ENCODE measurements around the gene TP53BP2.

Gene TP53BP2

GRCh38 chr1:223732993-223733798 lies 112.6 kb downstream of the TP53BP2 start:
- DNase-seq (ENCODE audit: low read depth): no peak
- TF ChIP-seq CTCF (IDR thresholded peaks at IDR 0.05; ENCODE audit: control insufficient read depth, extremely low read depth, insufficient read depth): no peak
- no peak overlapping the region for H3K4me3 ChIP-seq (ENCODE audit: low read depth, low read length)

GRCh38 chr1:223731133-223731770 lies 114.5 kb downstream of the TP53BP2 start:
- no peak for DNase-seq (ENCODE audit: low read depth)
- no peak for TF ChIP-seq CTCF (IDR thresholded peaks at IDR 0.05; ENCODE audit: control insufficient read depth, extremely low read depth, insufficient read depth)
- no peak overlapping the region for H3K4me3 ChIP-seq (ENCODE audit: low read depth, low read length)

DNA sequence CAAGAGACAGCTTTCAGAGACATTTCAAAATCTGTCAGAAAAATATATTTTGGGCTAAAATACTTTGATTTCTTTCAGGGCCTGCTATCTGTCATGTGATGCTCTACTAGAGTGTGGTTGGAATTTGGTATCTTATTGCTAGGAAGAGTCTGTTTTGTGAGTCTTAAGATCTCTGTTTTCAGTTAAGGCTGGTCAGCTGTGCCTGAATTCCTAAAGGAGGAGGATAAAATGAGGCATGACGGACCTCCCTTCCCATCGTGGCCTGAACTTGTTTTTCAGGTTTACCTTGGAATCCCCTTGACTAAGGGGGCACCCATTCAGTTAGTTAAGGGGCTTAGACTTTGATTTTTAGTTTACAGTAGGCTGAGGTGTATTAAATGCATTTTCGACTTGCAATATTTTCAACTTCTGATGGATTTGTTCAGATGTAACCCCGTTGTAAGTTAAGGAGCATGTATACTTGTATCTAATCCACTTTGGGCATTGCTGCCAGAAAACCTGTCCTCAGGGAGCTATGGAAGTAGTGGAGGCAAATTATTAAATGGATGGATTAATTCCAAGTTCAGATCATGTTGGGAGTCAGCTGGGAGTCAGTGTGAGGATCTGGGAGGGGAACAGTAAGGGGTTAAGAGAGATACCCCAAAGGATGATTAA lies 115.1 kb downstream of the TP53BP2 start:
- H3K4me3 ChIP-seq (ENCODE audit: low read depth, low read length): no peak overlapping the region
- no peak for TF ChIP-seq CTCF (IDR thresholded peaks at IDR 0.05; ENCODE audit: control insufficient read depth, extremely low read depth, insufficient read depth)
- DNase-seq (ENCODE audit: low read depth): no peak

DNA sequence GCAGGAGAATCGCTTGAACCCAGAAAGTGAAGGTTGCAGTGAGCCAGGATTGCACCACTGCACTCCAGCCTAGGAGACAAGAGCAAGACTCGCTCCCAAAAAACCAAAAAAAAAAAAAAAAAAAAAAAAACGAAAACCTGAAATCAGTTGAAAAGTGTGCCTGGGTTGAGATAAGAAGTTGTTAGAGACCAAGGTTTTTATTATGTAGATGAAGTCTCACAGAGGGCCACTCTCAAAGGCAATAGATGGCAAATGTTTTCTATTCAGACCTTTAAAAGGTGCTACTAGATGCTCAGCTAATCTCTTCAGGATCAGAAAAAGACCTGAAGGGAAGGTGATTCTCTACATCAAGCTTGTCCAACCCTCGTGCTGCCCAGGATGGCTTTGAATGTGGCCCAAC lies 115.8 kb downstream of the TP53BP2 start:
- TF ChIP-seq CTCF (IDR thresholded peaks at IDR 0.05; ENCODE audit: control insufficient read depth, extremely low read depth, insufficient read depth): no peak
- H3K4me3 ChIP-seq (ENCODE audit: low read depth, low read length): no peak overlapping the region
- DNase-seq (ENCODE audit: low read depth): no peak
